HG03139 (cell line): Measurements from ENCODE around the gene DCC.
"Not testable (repeated sequence)": the region's sequence is repeated elsewhere in the genome, so short reads cannot be mapped to it uniquely, and the experiment has no call there.

Experiments used
- ATAC-seq: cut with Tn5 transposase; IDR thresholded peaks from one replicate; pipeline ENCODE4 v1.9.1; 2021; ENCODE audit not compliant: unreplicated experiment

Gene DCC

DNA sequence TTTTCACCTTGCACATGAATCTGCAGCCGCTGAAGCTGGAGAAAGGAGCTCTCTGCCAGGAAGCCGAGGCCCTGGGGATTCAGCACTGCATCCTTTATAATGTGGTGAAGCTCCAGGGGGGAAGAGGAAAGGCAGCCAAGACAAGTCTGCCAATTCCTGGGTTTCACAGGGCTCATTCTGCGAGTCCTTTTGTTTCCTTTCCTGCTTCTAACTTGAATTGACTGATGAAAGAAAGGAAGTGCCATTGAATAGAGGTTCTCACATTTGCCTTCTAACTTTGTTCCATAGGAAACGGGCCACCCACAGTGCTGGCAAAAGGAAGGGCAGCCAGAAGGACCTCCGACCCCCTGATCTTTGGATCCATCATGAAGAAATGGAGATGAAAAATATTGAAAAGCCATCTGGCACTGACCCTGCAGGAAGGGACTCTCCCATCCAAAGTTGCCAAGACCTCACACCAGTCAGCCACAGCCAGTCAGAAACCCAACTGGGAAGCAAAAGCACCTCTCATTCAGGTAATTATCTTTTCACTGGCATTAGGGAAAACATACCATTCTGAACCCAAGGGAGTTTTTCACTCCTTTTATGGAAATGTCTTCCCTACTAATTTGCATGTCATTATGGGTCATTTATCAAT, 1119.1 kb downstream of the DCC start:
- no peak for ATAC-seq

DNA sequence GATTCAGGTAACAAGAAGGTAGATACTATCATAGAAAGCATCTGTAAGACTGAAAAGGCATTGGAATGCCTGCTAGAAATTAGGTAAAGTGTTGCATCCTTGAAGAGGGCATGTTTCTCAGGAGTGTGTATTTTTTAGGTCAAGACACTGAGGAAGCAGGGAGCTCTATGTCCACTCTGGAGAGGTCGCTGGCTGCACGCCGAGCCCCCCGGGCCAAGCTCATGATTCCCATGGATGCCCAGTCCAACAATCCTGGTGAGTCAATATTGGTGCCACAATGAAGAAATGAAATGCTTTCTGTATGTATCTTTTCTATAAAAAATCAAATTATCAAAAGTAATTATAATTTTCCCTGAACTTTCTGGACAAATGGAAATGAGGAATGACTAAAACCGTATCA, 1127.8 kb downstream of the DCC start:
- no peak for ATAC-seq

GRCh38 chr18:53468173-53468572, 1128.2 kb downstream of the DCC start:
- ATAC-seq = not testable (repeated sequence)

DNA sequence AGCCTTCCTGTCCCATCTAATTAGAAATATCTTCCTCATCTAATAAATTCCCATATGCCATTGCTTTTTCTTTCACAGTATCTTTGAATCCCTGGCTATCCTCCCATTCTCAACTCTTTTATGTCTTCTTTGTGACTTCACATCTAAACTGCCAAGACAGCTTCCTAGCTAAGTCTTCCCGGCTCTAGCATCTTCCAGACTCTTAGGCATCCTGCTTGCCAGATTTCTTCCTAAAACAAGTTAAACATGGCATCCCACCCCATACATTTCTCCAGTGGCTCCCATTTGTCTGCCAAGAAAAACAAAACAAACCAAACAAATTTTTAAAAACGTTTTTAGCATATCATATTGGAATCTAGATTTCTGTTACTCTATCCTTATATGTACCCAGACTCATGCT, 1132.5 kb downstream of the DCC start:
- no peak for ATAC-seq

- ATAC-seq = no peak
Observed at GRCh38 chr18:53478155-53478554, 1138.2 kb downstream of the DCC start.

DNA sequence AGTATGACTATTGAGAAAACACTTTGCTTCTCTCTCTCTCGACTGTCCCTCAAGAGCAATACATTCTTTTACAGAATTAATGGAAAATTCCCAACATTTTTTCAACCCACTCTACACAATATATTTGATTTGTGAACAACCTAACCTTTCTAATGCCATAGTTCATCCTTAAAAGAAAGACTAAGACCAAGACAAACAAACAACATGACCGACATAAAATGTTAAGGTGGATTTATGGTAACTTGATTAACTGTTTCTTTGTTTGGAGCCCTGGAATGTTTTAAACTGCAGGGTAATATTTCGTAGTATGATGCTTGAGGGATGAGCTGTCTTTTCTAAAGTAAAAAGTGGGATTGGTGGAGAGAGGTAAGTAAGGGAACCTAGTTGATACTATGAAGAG, 1146.3 kb downstream of the DCC start:
- ATAC-seq = no peak

GRCh38 chr18:53489266-53489665, 1149.3 kb downstream of the DCC start:
- ATAC-seq = no peak

DNA sequence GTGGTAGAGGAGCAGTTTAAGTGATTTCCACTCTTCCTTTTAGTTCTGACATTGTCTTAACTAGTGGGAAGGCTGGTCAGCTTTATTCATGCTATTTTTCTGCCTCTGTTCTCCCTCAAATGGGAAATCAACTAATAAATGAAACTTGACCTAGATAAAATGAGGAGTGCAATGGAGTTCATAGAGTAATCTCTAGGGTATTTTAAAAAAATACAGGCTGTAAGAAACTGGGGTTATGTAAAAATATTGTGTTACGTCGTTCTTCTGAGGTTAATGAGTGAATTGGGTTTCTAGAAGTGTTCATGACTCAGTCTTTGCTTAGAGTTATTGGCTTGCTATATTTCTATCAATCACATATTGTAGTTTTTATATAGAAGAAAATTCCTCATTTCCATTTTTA, 1150.0 kb downstream of the DCC start:
- no peak for ATAC-seq

GRCh38 chr18:53496028-53496427, 1156.0 kb downstream of the DCC start:
- no peak for ATAC-seq

- ATAC-seq = no peak
Observed at GRCh38 chr18:53503914-53504441, 1164.0 kb downstream of the DCC start.

GRCh38 chr18:53508529-53508928, 1168.5 kb downstream of the DCC start:
- no peak for ATAC-seq

DNA sequence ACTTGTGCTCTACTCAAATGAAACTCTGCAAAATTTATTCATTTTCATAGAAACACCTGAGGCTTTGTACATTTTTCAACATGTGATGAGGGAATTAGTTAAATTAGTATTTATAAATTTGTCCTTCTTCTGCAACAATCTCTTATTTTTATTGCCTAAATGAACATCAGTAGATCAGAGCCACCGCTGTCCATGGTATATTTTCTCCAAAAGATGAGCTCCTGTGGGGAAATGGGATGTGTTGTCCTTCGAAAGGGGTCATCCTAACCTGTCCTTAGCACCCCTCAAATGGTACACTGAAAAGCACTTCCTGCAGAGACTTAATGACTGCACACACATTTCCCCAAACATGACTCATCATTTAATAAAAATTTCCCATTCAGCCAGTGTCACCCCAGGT, 1169.9 kb downstream of the DCC start:
- ATAC-seq = no peak

- ATAC-seq = not testable (repeated sequence)
Observed at GRCh38 chr18:53511725-53512124, 1171.7 kb downstream of the DCC start.

DNA sequence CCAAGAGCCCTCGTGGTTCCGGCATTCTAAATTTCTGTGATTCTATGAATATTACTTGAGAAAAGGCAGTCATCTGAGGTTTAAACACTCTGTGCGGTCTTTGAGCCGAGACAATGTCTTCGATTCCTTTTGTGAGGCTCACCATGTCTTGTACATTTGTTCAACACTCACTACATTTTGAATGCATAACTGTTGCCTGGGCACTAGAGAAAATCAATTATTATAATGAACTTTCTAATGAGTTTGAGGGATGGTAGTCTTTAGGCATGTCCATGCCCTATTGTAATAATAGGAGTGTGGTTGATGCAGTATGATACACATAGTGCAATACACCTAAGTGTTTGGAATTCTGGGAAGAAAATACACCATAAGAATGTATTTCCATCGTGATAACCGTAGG, 1181.1 kb downstream of the DCC start:
- ATAC-seq = no peak

DNA sequence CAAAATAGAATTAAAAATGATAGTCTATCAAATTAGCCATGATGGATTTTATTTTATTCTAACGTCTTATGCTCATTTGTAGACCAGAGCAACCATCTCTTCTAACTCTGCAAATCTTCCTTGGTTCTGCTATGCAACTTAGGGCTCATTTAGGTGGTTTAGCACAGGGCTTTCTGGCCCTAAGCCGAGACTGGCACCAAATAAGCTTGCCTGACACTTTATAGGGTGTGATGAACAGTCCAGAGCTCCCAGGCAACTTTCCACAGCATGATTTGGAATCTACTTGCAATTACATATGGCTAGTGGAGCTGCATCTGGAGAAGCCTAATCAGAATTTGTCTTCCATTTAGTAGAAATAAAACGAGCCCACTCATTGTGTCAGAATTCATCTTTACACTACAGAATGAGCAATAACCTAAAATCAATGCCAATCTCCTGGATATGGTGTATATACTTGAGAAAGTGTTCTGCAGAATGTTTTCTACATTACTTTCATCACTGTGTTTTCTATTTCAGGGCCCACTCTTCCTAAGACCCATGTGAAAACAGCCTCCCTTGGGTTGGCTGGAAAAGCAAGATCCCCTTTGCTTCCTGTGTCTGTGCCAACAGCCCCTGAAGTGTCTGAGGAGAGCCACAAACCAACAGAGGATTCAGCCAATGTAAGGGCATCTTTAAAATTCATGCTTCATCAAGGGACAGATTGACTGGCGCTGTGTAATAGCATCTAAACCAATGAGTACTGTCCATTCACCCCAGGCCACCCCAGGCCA, 1186.3 kb downstream of the DCC start:
- no peak for ATAC-seq

GRCh38 chr18:53527365-53527764, 1187.4 kb downstream of the DCC start:
- no peak for ATAC-seq

DNA sequence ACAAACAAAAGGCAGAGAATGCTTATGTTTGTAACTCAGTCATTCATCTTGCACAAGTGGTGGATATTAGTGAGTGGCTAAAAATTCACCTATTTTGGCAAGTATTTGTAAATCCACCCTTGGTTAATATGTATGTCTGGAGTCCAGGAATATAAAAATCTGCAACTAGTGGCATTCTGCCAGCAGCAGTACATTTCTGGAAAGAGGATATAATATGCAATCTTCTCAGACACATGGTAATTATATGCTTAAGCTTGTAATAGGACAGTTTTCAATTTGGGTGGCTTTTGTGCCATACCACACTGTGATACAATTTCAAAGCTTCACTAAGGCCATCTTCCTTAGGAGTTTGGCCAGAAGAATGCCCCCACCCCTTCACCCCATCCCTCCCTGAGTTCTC, 1191.2 kb downstream of the DCC start:
- no peak for ATAC-seq

DNA sequence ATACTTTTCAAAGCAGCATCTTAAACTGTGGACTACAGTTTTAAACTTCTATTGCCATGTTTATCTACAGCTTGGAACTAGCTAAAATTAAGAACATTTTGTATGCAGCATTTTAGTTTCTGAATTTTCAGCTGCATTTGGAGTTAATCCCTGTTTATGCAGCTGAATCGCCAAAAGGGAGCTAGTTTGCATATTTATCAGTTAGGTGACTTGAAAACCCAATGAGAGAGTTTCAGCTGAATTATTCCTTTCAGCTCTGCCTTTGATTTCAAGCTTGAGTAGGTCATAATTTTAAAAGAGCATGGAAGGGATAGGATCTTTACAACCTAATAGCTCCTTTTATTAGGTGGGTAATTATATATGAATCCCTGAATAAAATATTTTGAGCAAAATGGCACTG, 1191.9 kb downstream of the DCC start:
- no peak for ATAC-seq

- ATAC-seq = no peak
Observed at GRCh38 chr18:53534203-53534602, 1194.2 kb downstream of the DCC start.

DNA sequence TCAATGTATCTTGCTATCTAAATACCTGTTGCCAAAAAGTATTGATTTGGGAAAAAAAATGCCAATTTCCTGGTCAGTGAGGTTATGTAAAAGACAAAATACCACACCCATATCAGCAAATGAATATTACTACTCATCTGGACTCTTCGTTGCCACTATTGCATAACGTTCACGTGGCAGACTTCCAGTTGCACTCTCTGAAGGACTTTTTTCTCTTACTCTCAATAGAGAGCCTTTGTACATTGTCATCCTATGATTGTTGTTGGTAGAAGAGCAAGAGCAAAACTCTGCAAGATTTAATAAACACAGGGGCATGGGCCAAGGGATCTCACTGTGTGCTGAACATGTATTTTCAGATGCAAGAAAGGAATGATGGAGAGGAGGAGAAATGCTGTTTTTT, 1194.7 kb downstream of the DCC start:
- no peak for ATAC-seq

- ATAC-seq = no peak
Observed at GRCh38 chr18:53536908-53537307, 1196.9 kb downstream of the DCC start.

DNA sequence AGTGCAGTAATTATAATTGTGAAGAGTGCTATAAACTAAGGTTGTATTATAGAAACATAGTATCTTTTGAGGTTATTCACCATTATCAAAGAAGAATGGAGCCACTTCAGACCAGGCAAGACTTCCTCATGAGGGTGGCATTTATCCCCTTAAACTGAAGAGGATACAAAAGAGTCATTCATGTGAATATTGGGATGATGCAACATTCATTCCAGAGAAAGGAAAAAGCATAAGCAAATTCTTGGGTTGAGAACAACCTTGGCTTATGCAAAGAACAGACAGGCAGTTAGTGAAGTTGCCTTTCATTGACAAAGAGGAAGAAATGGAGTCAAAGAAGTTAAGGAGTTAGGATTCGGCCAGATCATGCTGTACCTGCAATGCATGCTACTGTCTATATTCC, 1201.9 kb downstream of the DCC start:
- ATAC-seq = no peak

DNA sequence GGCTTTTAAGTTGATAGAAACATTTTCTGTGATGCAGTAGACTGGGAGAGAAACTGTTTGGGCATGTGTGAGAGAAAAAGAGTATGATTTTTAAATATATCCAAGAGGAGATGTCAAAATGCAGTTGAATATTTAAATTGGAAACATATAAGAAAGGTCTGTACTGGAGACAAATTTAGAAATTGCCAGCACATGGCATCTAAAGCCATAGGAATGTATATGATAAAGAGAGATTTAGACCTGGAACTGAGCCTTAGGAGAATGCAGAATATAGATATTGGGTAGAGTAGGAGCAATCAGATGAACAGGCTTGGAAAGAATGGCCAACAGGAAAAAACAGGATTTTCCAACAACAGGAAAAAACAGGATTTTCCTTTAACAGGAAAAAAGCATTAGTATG, 1203.7 kb downstream of the DCC start:
- ATAC-seq = no peak
